ENCODE data around the gene PRICKLE3.
A peak's percentile ranks its signal among the peaks of the same experiment; 100 is the strongest.
"Not testable (repeated sequence)": the region's sequence is repeated elsewhere in the genome, so short reads cannot be mapped to it uniquely, and the experiment has no call there.

PRICKLE3 gene

GRCh38 chrX:49161632-49162031 lies 24.5 kb downstream of the PRICKLE3 start:
- DNase-seq = no peak

GRCh38 chrX:49160908-49161307 lies 25.3 kb downstream of the PRICKLE3 start:
- DNase-seq = no peak

GRCh38 chrX:49157194-49157593 lies 29.0 kb downstream of the PRICKLE3 start:
- peak in 1 of 56 donors; percentile 1 for DNase-seq

GRCh38 chrX:49155900-49156837 lies 30.0 kb downstream of the PRICKLE3 start:
- DNase-seq = peak; percentile 8 to 90 (median 76)

- DNase-seq = peak in 23 of 56 donors; percentile 1 to 46 (median 12)
Measured at GRCh38 chrX:49155243-49155899, 30.8 kb downstream of the PRICKLE3 start.

GRCh38 chrX:49153467-49153866 lies 32.7 kb downstream of the PRICKLE3 start:
- no peak for DNase-seq

GRCh38 chrX:49149291-49149690 lies 36.9 kb downstream of the PRICKLE3 start:
- not testable (repeated sequence) for DNase-seq

- DNase-seq = not testable (repeated sequence)
Measured at GRCh38 chrX:49148390-49149100, 37.6 kb downstream of the PRICKLE3 start.

GRCh38 chrX:49147936-49148335 lies 38.2 kb downstream of the PRICKLE3 start:
- no peak for DNase-seq

- DNase-seq = no peak
Measured at GRCh38 chrX:49147282-49147681, 38.9 kb downstream of the PRICKLE3 start.

- not testable (repeated sequence) for DNase-seq
Measured at GRCh38 chrX:49143154-49143553, 43.0 kb downstream of the PRICKLE3 start.

- DNase-seq = peak in 1 of 56 donors; percentile 1
Measured at GRCh38 chrX:49142264-49142663, 43.9 kb downstream of the PRICKLE3 start.

GRCh38 chrX:49139713-49140112 lies 46.5 kb downstream of the PRICKLE3 start:
- no peak for DNase-seq

GRCh38 chrX:49137492-49137891 lies 48.7 kb downstream of the PRICKLE3 start:
- no peak for DNase-seq

GRCh38 chrX:49133759-49134158 lies 52.4 kb downstream of the PRICKLE3 start:
- no peak for DNase-seq

GRCh38 chrX:49132275-49132674 lies 53.9 kb downstream of the PRICKLE3 start:
- not testable (repeated sequence) for DNase-seq

- no peak for DNase-seq
Measured at GRCh38 chrX:49129427-49129826, 56.7 kb downstream of the PRICKLE3 start.

GRCh38 chrX:49127742-49128258 lies 58.4 kb downstream of the PRICKLE3 start:
- not testable (repeated sequence) for DNase-seq

All from nucleus accumbens (tissue), 56 donors.